Subcutaneous adipose tissue (tissue), 4 donors: ENCODE data around the gene ARMCX5. TPM values are rescaled to one million over a fixed set of nuclear protein-coding genes. Genes with fewer than 3 reads are reported as not detected.

Experiments used
- total RNA-seq, 4 donors: library from RNA; depleted of rRNA; stranded (reverse); fragments of >200 nt; gene quantifications; one replicate each; pipeline ENCODE4 v1.1.0, GENCODE V29; 2016
- TF ChIP-seq, protein P1 (sequence below): fragments of 450-650 bp; IDR thresholded peaks from one replicate; pipeline ENCODE4 v1.5.1; 2016; ENCODE audit warnings: low read depth, mild to moderate bottlenecking, control low read depth, antibody characterized with exemption, moderate library complexity

ARMCX5 gene
- total RNA-seq, 4 donors from 2014 or later = 7.5 to 11.0 (median 8.6) TPM

DNA sequence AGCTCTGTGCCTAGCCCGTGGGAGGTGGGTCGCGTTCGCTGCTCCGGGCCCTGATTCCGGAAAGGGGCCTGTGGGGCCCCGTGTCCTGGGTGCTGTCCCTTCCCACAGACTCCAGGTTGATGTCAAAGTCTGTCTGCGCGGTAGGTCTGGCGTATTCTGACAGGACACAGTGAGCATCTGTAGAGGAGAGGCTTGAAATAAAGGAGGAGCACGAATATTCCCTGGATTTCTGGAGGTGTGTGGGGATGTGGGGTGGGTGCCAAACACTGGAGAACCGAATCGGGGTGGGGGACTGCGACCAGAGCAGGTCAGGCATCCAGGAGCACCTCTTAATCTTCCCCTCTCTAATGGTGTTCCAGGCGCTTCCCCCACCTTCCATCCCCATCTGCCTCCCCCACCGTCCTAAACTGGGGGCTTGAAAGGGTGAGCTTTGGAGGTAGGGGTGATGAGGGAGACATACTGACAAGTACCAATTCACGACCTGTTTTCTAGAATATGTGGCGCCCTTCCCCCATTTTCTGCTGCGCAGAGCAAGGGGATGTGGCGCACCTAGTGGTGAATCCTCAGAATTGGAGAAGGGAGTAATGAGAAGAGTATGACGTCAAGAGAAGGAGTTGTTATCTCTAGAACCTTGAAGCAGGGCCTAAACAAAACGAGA, 52.8 kb downstream of the ARMCX5 start:
- TF ChIP-seq, protein P1, sequence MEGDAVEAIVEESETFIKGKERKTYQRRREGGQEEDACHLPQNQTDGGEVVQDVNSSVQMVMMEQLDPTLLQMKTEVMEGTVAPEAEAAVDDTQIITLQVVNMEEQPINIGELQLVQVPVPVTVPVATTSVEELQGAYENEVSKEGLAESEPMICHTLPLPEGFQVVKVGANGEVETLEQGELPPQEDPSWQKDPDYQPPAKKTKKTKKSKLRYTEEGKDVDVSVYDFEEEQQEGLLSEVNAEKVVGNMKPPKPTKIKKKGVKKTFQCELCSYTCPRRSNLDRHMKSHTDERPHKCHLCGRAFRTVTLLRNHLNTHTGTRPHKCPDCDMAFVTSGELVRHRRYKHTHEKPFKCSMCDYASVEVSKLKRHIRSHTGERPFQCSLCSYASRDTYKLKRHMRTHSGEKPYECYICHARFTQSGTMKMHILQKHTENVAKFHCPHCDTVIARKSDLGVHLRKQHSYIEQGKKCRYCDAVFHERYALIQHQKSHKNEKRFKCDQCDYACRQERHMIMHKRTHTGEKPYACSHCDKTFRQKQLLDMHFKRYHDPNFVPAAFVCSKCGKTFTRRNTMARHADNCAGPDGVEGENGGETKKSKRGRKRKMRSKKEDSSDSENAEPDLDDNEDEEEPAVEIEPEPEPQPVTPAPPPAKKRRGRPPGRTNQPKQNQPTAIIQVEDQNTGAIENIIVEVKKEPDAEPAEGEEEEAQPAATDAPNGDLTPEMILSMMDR = no peak

Other genes with a start within 250 kb of the ARMCX5 start
- under 1 TPM in 1 of 4 donors, not detected in 3; 0.19 TPM for gene NXF2B, start 159.5 kb upstream of the ARMCX5 start, total RNA-seq
- not detected for gene TCP11X2, start 127.7 kb upstream of the ARMCX5 start, total RNA-seq
- 1 to 10 TPM in 1 of 4 donors, under 1 TPM in 1, not detected in 2; 0.85 to 1.3 TPM for gene TMSB15A, start 82.8 kb upstream of the ARMCX5 start, total RNA-seq
- 1 to 10 TPM; 5.5 to 7.9 (median 7.3) TPM for gene GPRASP1, start 52.0 kb downstream of the ARMCX5 start, total RNA-seq
- 1 to 10 TPM; 1.8 to 6.8 (median 5.8) TPM for gene GPRASP2, start 112.9 kb downstream of the ARMCX5 start, total RNA-seq
- gene GPRASP3, start 121.2 kb downstream of the ARMCX5 start, total RNA-seq = 1 to 10 TPM in 3 of 4 donors, under 1 TPM in 1; 0.75 to 3.7 (median 2.1) TPM